Suprapubic skin (tissue), 4 donors: ENCODE results near the gene DNAI1.

Experiments
- CTCF ChIP-seq, 2 donors: fragments of 200-600 bp in 1 of 2; fragments of 450-650 bp in 1 of 2; sonication (generic) in 1 of 2; IDR thresholded peaks; one replicate each; pipeline ENCODE4 v1.5.1; 2016 to 2019; ENCODE audit warnings: antibody characterized with exemption in 2 of 2, mild to moderate bottlenecking in 1 of 2, moderate library complexity in 1 of 2
- EP300 ChIP-seq: sonication (generic); formaldehyde crosslinking; IDR thresholded peaks from one replicate; pipeline ENCODE4 v1.6.1; 2017; ENCODE audit warnings: antibody characterized with exemption
- POLR2A ChIP-seq, 2 donors: fragments of 450-650 bp; IDR thresholded peaks; one replicate each; pipeline ENCODE4 v1.6.1; 2017; ENCODE audit warnings: antibody characterized with exemption in 2 of 2, mild to moderate bottlenecking in 2 of 2, moderate library complexity in 2 of 2
- POLR2AphosphoS5 ChIP-seq, 3 donors: sonication (generic); formaldehyde crosslinking; IDR thresholded peaks; one replicate each; pipeline ENCODE4 v1.6.1; 2017; ENCODE audit warnings: antibody characterized with exemption in 3 of 3

GRCh38 chr9:34503406-34503805 is 44.8 kb downstream of the DNAI1 start:
- TF ChIP-seq CTCF (IDR thresholded peaks at IDR 0.05) (no peak), POLR2A (IDR thresholded peaks at IDR 0.05) (no peak), POLR2AphosphoS5 (IDR thresholded peaks at IDR 0.05) (no peak), EP300 (no peak)
